ENCODE data around the gene NFIC.

DNA sequence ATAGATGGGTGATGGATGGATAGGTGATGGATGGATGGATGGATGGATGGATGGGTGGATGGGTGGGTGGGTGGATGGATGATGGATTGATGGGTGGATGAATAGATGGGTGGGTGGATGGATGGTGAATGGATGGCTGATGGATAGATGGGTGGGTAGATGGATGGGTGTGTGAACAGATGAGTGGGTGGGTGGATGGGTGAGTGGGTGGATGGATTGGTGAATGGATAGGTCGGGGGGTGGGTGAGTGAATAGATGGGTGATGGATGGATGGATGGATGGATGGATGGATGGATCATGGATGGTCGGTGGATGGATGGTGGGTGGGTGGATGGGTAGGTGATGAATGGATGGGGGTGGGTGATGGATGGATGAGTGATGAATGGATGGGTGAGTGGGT, 110.4 kb downstream of the NFIC start:
- no peak for TF ChIP-seq POLR2A (IDR thresholded peaks at IDR 0.05)
- no peak for TF ChIP-seq EP300 (IDR thresholded peaks at IDR 0.05)
- TF ChIP-seq, protein P1, sequence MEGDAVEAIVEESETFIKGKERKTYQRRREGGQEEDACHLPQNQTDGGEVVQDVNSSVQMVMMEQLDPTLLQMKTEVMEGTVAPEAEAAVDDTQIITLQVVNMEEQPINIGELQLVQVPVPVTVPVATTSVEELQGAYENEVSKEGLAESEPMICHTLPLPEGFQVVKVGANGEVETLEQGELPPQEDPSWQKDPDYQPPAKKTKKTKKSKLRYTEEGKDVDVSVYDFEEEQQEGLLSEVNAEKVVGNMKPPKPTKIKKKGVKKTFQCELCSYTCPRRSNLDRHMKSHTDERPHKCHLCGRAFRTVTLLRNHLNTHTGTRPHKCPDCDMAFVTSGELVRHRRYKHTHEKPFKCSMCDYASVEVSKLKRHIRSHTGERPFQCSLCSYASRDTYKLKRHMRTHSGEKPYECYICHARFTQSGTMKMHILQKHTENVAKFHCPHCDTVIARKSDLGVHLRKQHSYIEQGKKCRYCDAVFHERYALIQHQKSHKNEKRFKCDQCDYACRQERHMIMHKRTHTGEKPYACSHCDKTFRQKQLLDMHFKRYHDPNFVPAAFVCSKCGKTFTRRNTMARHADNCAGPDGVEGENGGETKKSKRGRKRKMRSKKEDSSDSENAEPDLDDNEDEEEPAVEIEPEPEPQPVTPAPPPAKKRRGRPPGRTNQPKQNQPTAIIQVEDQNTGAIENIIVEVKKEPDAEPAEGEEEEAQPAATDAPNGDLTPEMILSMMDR (IDR thresholded peaks at IDR 0.05): no peak

Data from tibial nerve (tissue), 4 donors.